ENCODE results near the gene POU2AF1.

The POU2AF1 gene

GRCh38 chr11:111359223-111360149 is 19.6 kb downstream of the POU2AF1 start:
- DNase-seq: no peak

- DNase-seq: no peak
Measured at GRCh38 chr11:111358038-111359001, 20.8 kb downstream of the POU2AF1 start.

GRCh38 chr11:111357150-111358037 is 21.7 kb downstream of the POU2AF1 start:
- DNase-seq: no peak

GRCh38 chr11:111356660-111357048 is 22.4 kb downstream of the POU2AF1 start:
- DNase-seq: no peak

- DNase-seq: no peak
Measured at GRCh38 chr11:111355956-111356659, 23.0 kb downstream of the POU2AF1 start.

GRCh38 chr11:111355101-111355500 is 24.0 kb downstream of the POU2AF1 start:
- DNase-seq: no peak

GRCh38 chr11:111354601-111354891 is 24.5 kb downstream of the POU2AF1 start:
- DNase-seq: no peak

- DNase-seq: no peak
Measured at GRCh38 chr11:111353776-111354600, 25.1 kb downstream of the POU2AF1 start.

GRCh38 chr11:111352935-111353710 is 26.0 kb downstream of the POU2AF1 start:
- no peak for DNase-seq

GRCh38 chr11:111352231-111352746 is 26.8 kb downstream of the POU2AF1 start:
- no peak for DNase-seq

- DNase-seq: no peak
Measured at GRCh38 chr11:111351374-111352055, 27.6 kb downstream of the POU2AF1 start.

GRCh38 chr11:111350811-111351210 is 28.3 kb downstream of the POU2AF1 start:
- DNase-seq: no peak

- DNase-seq: no peak
Measured at GRCh38 chr11:111349191-111349695, 29.8 kb downstream of the POU2AF1 start.

- DNase-seq: no peak
Measured at GRCh38 chr11:111348147-111348546, 30.9 kb downstream of the POU2AF1 start.

- peak; percentile 20 for DNase-seq
Measured at GRCh38 chr11:111347723-111348115, 31.4 kb downstream of the POU2AF1 start.

GRCh38 chr11:111347002-111347722 is 31.9 kb downstream of the POU2AF1 start:
- no peak for DNase-seq

- peak; percentile 72 for DNase-seq
Measured at GRCh38 chr11:111344032-111344431, 35.0 kb downstream of the POU2AF1 start.

GRCh38 chr11:111342329-111342728 is 36.7 kb downstream of the POU2AF1 start:
- DNase-seq: no peak
